NCI-H460 (cell line): ENCODE measurements around the gene TERT. TPM values are rescaled to one million over a fixed set of nuclear protein-coding genes. Genes with fewer than 3 reads are reported as not detected.
"Not testable (repeated sequence)": the region's sequence is repeated elsewhere in the genome, so short reads cannot be mapped to it uniquely, and the experiment has no call there.

Source experiments
- DNase-seq: peaks from one replicate; pipeline ENCODE4 v3.0.0-alpha.2; 2016; ENCODE audit warnings: low read depth; ENCODE audit errors: extremely low read depth
- total RNA-seq: library from RNA; depleted of rRNA; stranded (reverse); fragments of >200 nt; shearing (Covaris generic); gene quantifications from 2 replicates; pipeline ENCODE4 v1.2.3, GENCODE V29; 2014

Gene TERT
- total RNA-seq, 1 experiment from 2014 or later: 1.5 TPM

GRCh38 chr5:1298067-1298551 lies 3.2 kb upstream of the TERT start:
- no peak for DNase-seq

- no peak for DNase-seq
These were observed 2.4 kb upstream of the TERT start for GRCh38 chr5:1297243-1297642.

GRCh38 chr5:1295650-1296037 lies 776 bp upstream of the TERT start:
- no peak for DNase-seq

- no peak for DNase-seq
These were observed 548 bp downstream of the TERT start for GRCh38 chr5:1294206-1294834.

GRCh38 chr5:1293416-1294205 lies 1.3 kb downstream of the TERT start:
- no peak for DNase-seq

GRCh38 chr5:1292846-1293415 lies 1.9 kb downstream of the TERT start:
- no peak for DNase-seq

- DNase-seq: no peak
These were observed 2.7 kb downstream of the TERT start for GRCh38 chr5:1292139-1292538.

GRCh38 chr5:1291611-1292080 lies 3.2 kb downstream of the TERT start:
- no peak for DNase-seq

- DNase-seq: not testable (repeated sequence)
These were observed 3.9 kb downstream of the TERT start for GRCh38 chr5:1290956-1291355.

- DNase-seq: not testable (repeated sequence)
These were observed 5.3 kb downstream of the TERT start for GRCh38 chr5:1289559-1289958.

- DNase-seq: no peak
These were observed 6.2 kb downstream of the TERT start for GRCh38 chr5:1288439-1289335.

- DNase-seq: no peak
These were observed 9.0 kb downstream of the TERT start for GRCh38 chr5:1285883-1286291.

- DNase-seq: no peak
These were observed 9.7 kb downstream of the TERT start for GRCh38 chr5:1285141-1285540.

- DNase-seq: not testable (repeated sequence)
These were observed 10.4 kb downstream of the TERT start for GRCh38 chr5:1284336-1284970.

GRCh38 chr5:1283729-1284041 lies 11.2 kb downstream of the TERT start:
- not testable (repeated sequence) for DNase-seq

GRCh38 chr5:1282993-1283728 lies 11.7 kb downstream of the TERT start:
- not testable (repeated sequence) for DNase-seq

GRCh38 chr5:1282131-1282992 lies 12.5 kb downstream of the TERT start:
- no peak for DNase-seq

- DNase-seq: no peak
These were observed 13.6 kb downstream of the TERT start for GRCh38 chr5:1281038-1281882.
